GM12878 (cell line): ENCODE results near the gene PRR7. TPM values are rescaled to one million over a fixed set of nuclear protein-coding genes. Genes with fewer than 3 reads are reported as not detected.

ENCODE experiments used
- ATAC-seq: fragments of 200-7000 bp; cut with Tn5 transposase; 3 replicates; pipeline ENCODE4 v1.9.1; 2020; ENCODE audit warnings: mild to moderate bottlenecking, moderate library complexity
- BruUV-seq: library from RNA; stranded (reverse); fragments of 400-500 nt; replicated peaks from 2 replicates; lab custom pipeline; 2021; lab: Mats Ljungman, UMichigan
- CTCF ChIA-PET: fragments of 300-600 bp; sonication (Branson Sonifier 250); formaldehyde crosslinking; extraction: SDS; loops from one replicate; lab custom pipeline; 2021; ENCODE audit warnings: inconsistent platforms; lab: Yijun Ruan, JAX
- POLR2A ChIA-PET: fragments of 350-600 bp; formaldehyde crosslinking; extraction: SDS; loops from one replicate; lab custom pipeline; 2021; ENCODE audit warnings: inconsistent platforms; lab: Charles Lee
- RAD21 ChIA-PET: fragments of 300-600 bp; sonication (Branson Sonifier 250); formaldehyde crosslinking; loops from one replicate; lab custom pipeline; 2023; ENCODE audit warnings: antibody characterized with exemption; ENCODE audit not compliant: unreplicated experiment; lab: Charles Lee
- SMC1A ChIA-PET: fragments of 300-600 bp; sonication (Branson Sonifier 250); formaldehyde crosslinking; loops from one replicate; lab custom pipeline; 2023; ENCODE audit not compliant: unreplicated experiment, uncharacterized antibody; lab: Charles Lee
- DNase-seq: peaks from one replicate; pipeline ENCODE4 v3.0.0-alpha.2; 2011; ENCODE audit warnings: low read depth, low spot score
- FAIRE-seq: peaks from 3 replicates; lab custom pipeline; 2011; peaks lifted over from hg19 to GRCh38; lab: Jason Lieb, UNC
- H2AFZ ChIP-seq: 2 replicates; pipeline ENCODE4 v1.6.0; 2011; ENCODE audit warnings: low read depth, low read length, control low read depth; ENCODE audit not compliant: control insufficient read depth
- H3K27ac ChIP-seq: 2 replicates; pipeline ENCODE4 v1.5.1; 2011; ENCODE audit warnings: control low read depth; ENCODE audit not compliant: control insufficient read depth, insufficient read depth
- H3K27me3 ChIP-seq, 2 experiments: replicated peaks in 1 of 2; 2 replicates each; pipeline versions ENCODE4 v1.6.0 to v1.6.1; 2011; ENCODE audit warnings: low read length in 1 of 2; ENCODE audit not compliant: control insufficient read depth in 2 of 2, insufficient read depth in 2 of 2
- H3K36me3 ChIP-seq, 2 experiments: 2 replicates each; pipeline ENCODE4 v1.5.1; 2011; ENCODE audit warnings: low read length in 1 of 2; ENCODE audit not compliant: control insufficient read depth in 2 of 2, insufficient read depth in 2 of 2
- H3K4me1 ChIP-seq: 2 replicates; pipeline ENCODE4 v1.6.1; 2011; ENCODE audit warnings: mild to moderate bottlenecking, low read length, moderate library complexity, mixed read lengths; ENCODE audit not compliant: control insufficient read depth, insufficient read depth
- H3K4me2 ChIP-seq: 2 replicates; pipeline ENCODE4 v1.6.0; 2011; ENCODE audit warnings: control low read depth; ENCODE audit not compliant: control insufficient read depth, insufficient read depth
- H3K4me3 ChIP-seq: fragments of 200-600 bp; sonication (generic); 2 replicates; pipeline ENCODE4 v1.5.1; 2016
- H3K79me2 ChIP-seq: 2 replicates; pipeline ENCODE4 v1.6.0; 2011; ENCODE audit warnings: low read length; ENCODE audit not compliant: control insufficient read depth, insufficient read depth
- H3K9ac ChIP-seq: 2 replicates; pipeline ENCODE4 v1.8.0; 2011; ENCODE audit warnings: low read length, control low read depth, mixed read lengths; ENCODE audit not compliant: control insufficient read depth, insufficient read depth
- H3K9me3 ChIP-seq: replicated peaks from 3 replicates; pipeline ENCODE4 v1.5.1; 2011; ENCODE audit warnings: mild to moderate bottlenecking, low read length; ENCODE audit not compliant: control insufficient read depth, insufficient read depth
- H4K20me1 ChIP-seq: 2 replicates; pipeline ENCODE4 v1.6.0; 2011; ENCODE audit not compliant: control insufficient read depth, insufficient read depth
- CREM ChIP-seq: IDR thresholded peaks from 2 replicates; pipeline ENCODE4 v1.6.1; 2014; ENCODE audit warnings: antibody characterized with exemption, low read depth
- EP300 ChIP-seq, 2 experiments: fragments of 150-350 bp in 1 of 2; IDR thresholded peaks; 2 replicates each; pipeline ENCODE4 v1.6.1; 2011 to 2012; ENCODE audit warnings: low read depth in 2 of 2, low read length in 2 of 2, borderline replicate concordance in 1 of 2, improper control_type of control experiment in 1 of 2, inconsistent platforms in 1 of 2; ENCODE audit not compliant: control insufficient read depth in 1 of 2
- HCFC1 ChIP-seq: fragments of 150-350 bp; IDR thresholded peaks from 2 replicates; pipeline ENCODE4 v1.6.1; 2014; ENCODE audit warnings: low read length
- MTA2 ChIP-seq: fragments of 450-650 bp; IDR thresholded peaks from 2 replicates; pipeline ENCODE4 v1.6.1; 2016; ENCODE audit warnings: low read depth, mild to moderate bottlenecking, moderate library complexity
- MYC ChIP-seq: IDR thresholded peaks from 2 replicates; pipeline ENCODE4 v1.6.1; 2011; ENCODE audit warnings: mild to moderate bottlenecking, low read length, moderate library complexity, inconsistent platforms; ENCODE audit not compliant: insufficient read depth, insufficient replicate concordance, insufficient read length, severe bottlenecking
- POLR2A ChIP-seq: IDR thresholded peaks from 2 replicates; pipeline ENCODE4 v1.6.1; 2011; ENCODE audit warnings: low read depth, mild to moderate bottlenecking, low read length
- SREBF2 ChIP-seq: IDR thresholded peaks from 2 replicates; pipeline ENCODE4 v1.6.1; 2012; ENCODE audit warnings: mild to moderate bottlenecking, low read length
- SUZ12 ChIP-seq: fragments of 200-600 bp; sonication (generic); IDR thresholded peaks from one replicate; pipeline ENCODE4 v1.6.1; 2018; ENCODE audit warnings: antibody characterized with exemption, mild to moderate bottlenecking; ENCODE audit not compliant: unreplicated experiment
- TBL1XR1 ChIP-seq: IDR thresholded peaks from 2 replicates; pipeline ENCODE4 v1.6.1; 2012; ENCODE audit warnings: low read depth, low read length, improper control_type of control experiment
- ZZZ3 ChIP-seq: IDR thresholded peaks from 2 replicates; pipeline ENCODE4 v1.6.1; 2011; ENCODE audit warnings: low read depth; ENCODE audit not compliant: control insufficient read depth, insufficient read length
- WGBS: methylation state at CpG from one replicate; pipeline ENCODE4 v1.1.6; 2016; ENCODE audit warnings: low lambda C conversion rate; ENCODE audit not compliant: insufficient replicate concordance, insufficient coverage; ENCODE audit errors: missing lambda C conversion rate; 5-methylcytosine and 5-hydroxymethylcytosine counted together
- in situ Hi-C: fragments of 300-500 bp; cut with MboI; formaldehyde crosslinking; loops from 9 replicates; pipeline ENCODE4 v1.14.3; 2018; ENCODE audit warnings: mixed read lengths
- intact Hi-C: fragments of 100-400 bp; cut with micrococcal nuclease; formaldehyde crosslinking; loops from one replicate; pipeline ENCODE4 v1.14.2; 2022; ENCODE audit not compliant: unreplicated experiment
- polyA plus RNA-seq, 11 experiments: library from polyadenylated mRNA; depleted of rRNA in 4 of 11; unstranded in 6 of 11; stranded (reverse) in 5 of 11; fragments of >200 nt; fragmentation: Nextera tagmentation in 4 of 11; fragmentation: Illumina TruSeq in 1 of 11; extraction: Ambion mirVana in 4 of 11; extraction: Trizol in 1 of 11; gene quantifications; 1 replicate in 1 of 11; 2 replicates in 10 of 11; pipeline versions ENCODE4 v1.2.1 to v1.2.3, GENCODE V29; 2011 to 2016; ENCODE audit warnings: inconsistent platforms in 2 of 11, missing spikeins in 2 of 11, low read depth in 1 of 11
- total RNA-seq, 4 experiments: library from RNA; depleted of rRNA in 3 of 4; stranded (reverse); fragments of >200 nt in 3 of 4; fragmentation: Illumina TruSeq in 1 of 4; extraction: Trizol in 1 of 4; gene quantifications; 2 replicates each; pipeline versions ENCODE4 v1.2.1 to v1.2.3, GENCODE V29; 2013 to 2021
- TF ChIP-seq, protein P1 (sequence below): IDR thresholded peaks from 2 replicates; pipeline ENCODE4 v1.6.1; 2012; ENCODE audit warnings: improper control_type of control experiment, low read depth, low read length; ENCODE audit not compliant: insufficient replicate concordance
- TF ChIP-seq, protein P2 (sequence below), 3 experiments: IDR thresholded peaks in 2 of 3; conservative IDR thresholded peaks in 1 of 3; 2 replicates each; pipeline ENCODE4 v1.5.1; 2011; ENCODE audit warnings: low read depth in 3 of 3, low read length in 3 of 3, mild to moderate bottlenecking in 3 of 3, control low read depth in 2 of 3, moderate library complexity in 2 of 3, inconsistent platforms in 1 of 3, mixed read lengths in 1 of 3; ENCODE audit not compliant: control insufficient read depth in 2 of 3, insufficient read depth in 1 of 3; ENCODE audit errors: extremely low read depth in 1 of 3
- TF ChIP-seq, protein P3 (sequence below): fragments of 450-650 bp; IDR thresholded peaks from 2 replicates; pipeline ENCODE4 v1.6.1; 2017; ENCODE audit warnings: borderline replicate concordance

Gene PRR7
- total and polyA plus RNA-seq, 10 of the 15 experiments (the other 5 are each of a cell fraction or from before 2014, with no cell fraction given): 0.09 to 18.8 (median 4.6) TPM; not detected in 2

DNA sequence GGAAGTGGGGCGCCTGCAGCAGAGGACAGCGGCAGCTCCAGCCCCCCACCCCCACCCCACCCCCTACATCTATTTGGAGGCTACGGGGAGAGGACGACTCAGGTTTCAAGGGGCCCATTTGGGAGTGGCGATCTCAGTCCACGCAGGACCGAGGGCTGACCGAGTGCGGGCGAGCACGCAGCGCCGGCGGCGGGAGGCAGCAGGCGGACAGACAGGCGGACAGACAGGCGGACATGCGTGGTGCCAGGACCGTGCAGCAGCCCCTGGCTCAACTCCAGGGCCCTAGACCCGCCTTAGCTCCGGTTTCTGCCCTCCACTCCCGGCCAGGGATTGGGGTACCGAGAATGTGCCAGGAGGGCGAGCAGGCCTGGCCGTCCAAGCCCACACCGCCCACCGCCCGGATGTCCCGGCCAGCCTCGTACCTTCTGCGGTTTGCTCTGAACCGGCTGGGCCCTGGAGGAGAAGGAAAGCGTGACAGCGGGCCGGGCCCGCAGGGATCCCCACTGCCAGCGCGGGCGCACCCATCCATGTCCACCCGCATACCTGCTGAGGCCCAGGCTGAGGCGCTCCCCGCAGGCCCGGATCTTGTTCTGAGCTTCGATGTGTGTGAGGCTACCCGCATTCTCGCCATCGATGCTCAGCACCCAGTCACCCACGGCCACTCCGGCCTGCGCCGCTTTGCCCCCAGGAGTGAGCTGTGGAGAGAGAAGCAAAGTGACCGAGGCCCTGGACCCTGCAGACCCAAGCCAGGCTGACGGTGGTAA is 45.6 kb downstream of the PRR7 start (continued):
- TF ChIP-seq, protein P1, sequence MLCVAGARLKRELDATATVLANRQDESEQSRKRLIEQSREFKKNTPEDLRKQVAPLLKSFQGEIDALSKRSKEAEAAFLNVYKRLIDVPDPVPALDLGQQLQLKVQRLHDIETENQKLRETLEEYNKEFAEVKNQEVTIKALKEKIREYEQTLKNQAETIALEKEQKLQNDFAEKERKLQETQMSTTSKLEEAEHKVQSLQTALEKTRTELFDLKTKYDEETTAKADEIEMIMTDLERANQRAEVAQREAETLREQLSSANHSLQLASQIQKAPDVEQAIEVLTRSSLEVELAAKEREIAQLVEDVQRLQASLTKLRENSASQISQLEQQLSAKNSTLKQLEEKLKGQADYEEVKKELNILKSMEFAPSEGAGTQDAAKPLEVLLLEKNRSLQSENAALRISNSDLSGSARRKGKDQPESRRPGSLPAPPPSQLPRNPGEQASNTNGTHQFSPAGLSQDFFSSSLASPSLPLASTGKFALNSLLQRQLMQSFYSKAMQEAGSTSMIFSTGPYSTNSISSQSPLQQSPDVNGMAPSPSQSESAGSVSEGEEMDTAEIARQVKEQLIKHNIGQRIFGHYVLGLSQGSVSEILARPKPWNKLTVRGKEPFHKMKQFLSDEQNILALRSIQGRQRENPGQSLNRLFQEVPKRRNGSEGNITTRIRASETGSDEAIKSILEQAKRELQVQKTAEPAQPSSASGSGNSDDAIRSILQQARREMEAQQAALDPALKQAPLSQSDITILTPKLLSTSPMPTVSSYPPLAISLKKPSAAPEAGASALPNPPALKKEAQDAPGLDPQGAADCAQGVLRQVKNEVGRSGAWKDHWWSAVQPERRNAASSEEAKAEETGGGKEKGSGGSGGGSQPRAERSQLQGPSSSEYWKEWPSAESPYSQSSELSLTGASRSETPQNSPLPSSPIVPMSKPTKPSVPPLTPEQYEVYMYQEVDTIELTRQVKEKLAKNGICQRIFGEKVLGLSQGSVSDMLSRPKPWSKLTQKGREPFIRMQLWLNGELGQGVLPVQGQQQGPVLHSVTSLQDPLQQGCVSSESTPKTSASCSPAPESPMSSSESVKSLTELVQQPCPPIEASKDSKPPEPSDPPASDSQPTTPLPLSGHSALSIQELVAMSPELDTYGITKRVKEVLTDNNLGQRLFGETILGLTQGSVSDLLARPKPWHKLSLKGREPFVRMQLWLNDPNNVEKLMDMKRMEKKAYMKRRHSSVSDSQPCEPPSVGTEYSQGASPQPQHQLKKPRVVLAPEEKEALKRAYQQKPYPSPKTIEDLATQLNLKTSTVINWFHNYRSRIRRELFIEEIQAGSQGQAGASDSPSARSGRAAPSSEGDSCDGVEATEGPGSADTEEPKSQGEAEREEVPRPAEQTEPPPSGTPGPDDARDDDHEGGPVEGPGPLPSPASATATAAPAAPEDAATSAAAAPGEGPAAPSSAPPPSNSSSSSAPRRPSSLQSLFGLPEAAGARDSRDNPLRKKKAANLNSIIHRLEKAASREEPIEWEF: no peak

DNA sequence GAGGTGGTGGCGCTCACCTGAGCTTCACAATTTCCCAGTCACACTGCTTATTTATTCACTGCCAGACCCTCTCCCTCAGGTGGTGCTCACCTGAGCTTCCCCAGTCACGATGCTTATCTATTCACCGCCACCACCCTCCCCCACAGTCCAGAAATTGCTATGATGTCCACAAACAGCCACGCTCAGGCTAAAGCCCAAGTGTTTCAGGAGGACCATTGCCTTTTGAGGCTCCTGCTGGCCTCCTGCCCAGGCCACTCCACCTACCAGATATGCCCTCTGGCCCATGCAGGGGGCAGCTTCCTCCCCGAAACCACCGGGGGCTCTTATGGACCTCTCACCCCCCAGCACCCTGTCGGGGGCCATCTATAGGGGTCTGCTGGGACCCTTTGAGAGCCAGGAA is 46.2 kb downstream of the PRR7 start:
- 78% methylated on average over 7 of the region's 7 CpGs for WGBS
- Histone ChIP-seq H3K9ac (no peak overlapping the region), H3K9me3 (no peaks in the 10 kb centered on the region), H4K20me1 (no peaks in the 10 kb centered on the region), H3K27ac (no peak overlapping the region), H3K79me2 (peaks cover 6% of the 10 kb centered on the region), H3K4me2 (no peak overlapping the region), H3K27me3 (no peaks in the 10 kb centered on the region), H2AFZ (no peak overlapping the region), H3K4me3 (no peak overlapping the region), H3K36me3 (peaks cover 0 to 6% of the 10 kb centered on the region in 2 experiments; a peak in 2 of 4 replicates), H3K4me1 (peaks cover 24% of the 10 kb centered on the region)
- FAIRE-seq: no peak
- ChIA-PET POLR2A (interaction anchor here (0.6 to 1.5 kb wide), 4 partner anchors 15 to 71 kb away, joined by 3 to 4 read pairs (median 4); no protein-coding TSS in a partner anchor), RAD21 (no interaction called here), CTCF (interaction anchor here (0.6 to 4.8 kb wide), 8 partner anchors 8 to 311 kb away, joined by 3 to 36 read pairs (median 3); partner anchors contain the start of gene DOK3), SMC1A (interaction anchor here (0.6 kb wide), 1 partner anchor 36 kb away, joined by 3 read pairs; no protein-coding TSS in a partner anchor)
- ATAC-seq: no peak
- BruUV-seq: no TSS peak
- in situ Hi-C loops (no loop called here), intact Hi-C loops (no loop called here)
- no peak for DNase-seq
- TF ChIP-seq, protein P2, sequence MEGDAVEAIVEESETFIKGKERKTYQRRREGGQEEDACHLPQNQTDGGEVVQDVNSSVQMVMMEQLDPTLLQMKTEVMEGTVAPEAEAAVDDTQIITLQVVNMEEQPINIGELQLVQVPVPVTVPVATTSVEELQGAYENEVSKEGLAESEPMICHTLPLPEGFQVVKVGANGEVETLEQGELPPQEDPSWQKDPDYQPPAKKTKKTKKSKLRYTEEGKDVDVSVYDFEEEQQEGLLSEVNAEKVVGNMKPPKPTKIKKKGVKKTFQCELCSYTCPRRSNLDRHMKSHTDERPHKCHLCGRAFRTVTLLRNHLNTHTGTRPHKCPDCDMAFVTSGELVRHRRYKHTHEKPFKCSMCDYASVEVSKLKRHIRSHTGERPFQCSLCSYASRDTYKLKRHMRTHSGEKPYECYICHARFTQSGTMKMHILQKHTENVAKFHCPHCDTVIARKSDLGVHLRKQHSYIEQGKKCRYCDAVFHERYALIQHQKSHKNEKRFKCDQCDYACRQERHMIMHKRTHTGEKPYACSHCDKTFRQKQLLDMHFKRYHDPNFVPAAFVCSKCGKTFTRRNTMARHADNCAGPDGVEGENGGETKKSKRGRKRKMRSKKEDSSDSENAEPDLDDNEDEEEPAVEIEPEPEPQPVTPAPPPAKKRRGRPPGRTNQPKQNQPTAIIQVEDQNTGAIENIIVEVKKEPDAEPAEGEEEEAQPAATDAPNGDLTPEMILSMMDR (IDR thresholded peaks at IDR 0.05 in 2 of 3, conservative IDR thresholded peaks at IDR 0.05 in 1 of 3; ENCODE audit: control insufficient read depth in 2 of 3, extremely low read depth in 1 of 3, insufficient read depth in 1 of 3, low read depth in 3 of 3, low read length in 3 of 3): no peak
- TF ChIP-seq SREBF2: no peak
- no peak for TF ChIP-seq EP300 (IDR thresholded peaks at IDR 0.05; ENCODE audit: borderline replicate concordance in 1 of 2, control insufficient read depth in 1 of 2, low read depth in 2 of 2, low read length in 2 of 2)
- TF ChIP-seq TBL1XR1: no peak
- no peak for TF ChIP-seq ZZZ3
- no peak for TF ChIP-seq POLR2A
- TF ChIP-seq MYC: no peak
- TF ChIP-seq, protein P3, sequence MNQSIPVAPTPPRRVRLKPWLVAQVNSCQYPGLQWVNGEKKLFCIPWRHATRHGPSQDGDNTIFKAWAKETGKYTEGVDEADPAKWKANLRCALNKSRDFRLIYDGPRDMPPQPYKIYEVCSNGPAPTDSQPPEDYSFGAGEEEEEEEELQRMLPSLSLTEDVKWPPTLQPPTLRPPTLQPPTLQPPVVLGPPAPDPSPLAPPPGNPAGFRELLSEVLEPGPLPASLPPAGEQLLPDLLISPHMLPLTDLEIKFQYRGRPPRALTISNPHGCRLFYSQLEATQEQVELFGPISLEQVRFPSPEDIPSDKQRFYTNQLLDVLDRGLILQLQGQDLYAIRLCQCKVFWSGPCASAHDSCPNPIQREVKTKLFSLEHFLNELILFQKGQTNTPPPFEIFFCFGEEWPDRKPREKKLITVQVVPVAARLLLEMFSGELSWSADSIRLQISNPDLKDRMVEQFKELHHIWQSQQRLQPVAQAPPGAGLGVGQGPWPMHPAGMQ: no peak
- no peak for TF ChIP-seq HCFC1
- no peak for TF ChIP-seq SUZ12
- TF ChIP-seq MTA2: no peak
- TF ChIP-seq CREM: no peak
